ENCODE results near the gene LRRC19.

The LRRC19 gene, protein sequence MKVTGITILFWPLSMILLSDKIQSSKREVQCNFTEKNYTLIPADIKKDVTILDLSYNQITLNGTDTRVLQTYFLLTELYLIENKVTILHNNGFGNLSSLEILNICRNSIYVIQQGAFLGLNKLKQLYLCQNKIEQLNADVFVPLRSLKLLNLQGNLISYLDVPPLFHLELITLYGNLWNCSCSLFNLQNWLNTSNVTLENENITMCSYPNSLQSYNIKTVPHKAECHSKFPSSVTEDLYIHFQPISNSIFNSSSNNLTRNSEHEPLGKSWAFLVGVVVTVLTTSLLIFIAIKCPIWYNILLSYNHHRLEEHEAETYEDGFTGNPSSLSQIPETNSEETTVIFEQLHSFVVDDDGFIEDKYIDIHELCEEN
- total RNA-seq = 0 reads per million in 2 donors

DNA sequence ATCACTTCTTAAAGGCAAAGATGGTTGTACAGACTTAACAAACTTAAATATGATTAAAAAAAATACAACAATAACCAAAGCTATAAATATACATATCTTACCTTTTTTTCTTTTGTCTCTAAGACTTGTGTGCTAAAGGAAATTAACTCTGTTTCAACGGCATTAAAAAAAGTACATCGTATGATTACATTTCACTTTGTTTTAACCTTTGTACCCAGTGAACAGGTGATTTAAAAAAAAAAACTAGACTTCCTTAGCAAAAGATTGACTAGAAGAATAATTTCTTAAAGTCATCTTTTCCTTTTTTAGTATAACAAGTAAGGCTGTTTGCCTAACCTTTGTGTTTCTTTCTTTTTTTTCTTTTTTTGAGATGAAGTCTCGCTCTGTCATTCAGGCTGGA lies at the start of gene LRRC19:
Gene LRRC19 (minus strand): TSS at position 182 of the 400 bp plus-strand sequence. CDS start 5,978 bp downstream, outside the sequence.
- DNase-seq = no peak

DNA sequence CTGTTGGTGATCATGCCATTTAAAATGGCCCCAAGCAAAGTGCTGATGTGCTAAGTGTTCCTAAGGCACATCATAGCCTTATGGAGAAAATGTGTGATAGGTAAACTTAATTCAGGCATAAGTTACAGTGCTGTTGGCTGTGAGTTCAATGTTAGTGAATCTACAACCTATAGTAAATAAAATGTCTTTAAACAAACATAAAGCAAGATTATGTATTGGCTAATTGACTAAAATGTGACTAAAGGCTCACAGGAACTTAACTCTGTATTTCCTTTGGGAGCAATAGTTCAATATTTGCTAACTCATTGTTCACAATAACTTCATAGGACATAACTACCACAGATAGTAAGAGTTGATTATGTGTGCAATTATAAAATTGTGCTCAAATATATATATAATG lies 49.4 kb upstream of the LRRC19 start:
- no peak for DNase-seq

DNA sequence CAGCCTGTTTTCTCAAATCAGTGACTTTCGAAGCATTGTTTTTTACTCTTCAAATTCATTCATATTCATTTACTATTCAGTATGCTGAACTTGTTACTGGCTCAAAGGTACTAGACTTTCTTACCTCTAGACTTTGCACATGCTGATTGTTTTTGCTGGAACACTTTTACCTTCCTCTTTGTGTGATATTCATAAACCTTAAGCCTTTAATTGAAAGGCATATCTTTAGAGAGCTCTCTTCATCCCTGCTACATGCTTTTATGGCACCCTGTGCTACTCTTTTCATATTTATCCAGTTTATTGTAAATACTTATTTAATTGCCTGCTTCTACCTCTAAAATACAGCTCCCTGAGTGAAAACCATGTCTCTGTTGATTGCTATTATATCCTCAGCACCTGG lies 48.7 kb upstream of the LRRC19 start:
- DNase-seq = no peak

DNA sequence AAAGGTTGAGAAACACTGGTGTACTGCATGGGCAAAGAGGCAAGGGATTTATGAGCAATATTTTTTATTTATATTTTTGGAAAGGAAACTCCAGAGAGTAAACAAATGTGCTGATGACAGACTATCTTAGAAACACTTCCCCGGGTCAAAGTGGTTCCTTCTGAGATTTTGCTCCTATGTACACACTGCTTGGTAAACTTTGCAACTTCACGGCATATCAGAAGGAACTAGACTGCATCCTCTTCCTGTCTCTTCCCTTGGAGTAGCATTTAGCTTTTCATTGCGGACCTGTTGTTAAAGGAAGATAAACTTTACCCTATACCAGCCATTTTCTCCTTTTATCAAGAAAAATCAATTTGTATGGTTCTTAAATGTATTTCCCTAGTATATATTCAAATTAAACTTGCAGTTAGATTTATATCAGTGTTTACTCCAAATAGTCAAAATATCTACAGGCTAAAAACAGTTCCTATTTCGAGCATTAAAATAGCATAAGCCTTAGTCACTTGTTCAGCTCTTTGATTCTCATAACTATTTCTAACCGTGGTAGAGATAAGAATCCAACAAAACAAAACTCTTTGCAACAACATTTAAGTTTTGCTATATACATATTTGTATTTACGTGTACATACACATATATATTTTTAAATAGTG lies 48.0 kb upstream of the LRRC19 start:
- DNase-seq = no peak

DNA sequence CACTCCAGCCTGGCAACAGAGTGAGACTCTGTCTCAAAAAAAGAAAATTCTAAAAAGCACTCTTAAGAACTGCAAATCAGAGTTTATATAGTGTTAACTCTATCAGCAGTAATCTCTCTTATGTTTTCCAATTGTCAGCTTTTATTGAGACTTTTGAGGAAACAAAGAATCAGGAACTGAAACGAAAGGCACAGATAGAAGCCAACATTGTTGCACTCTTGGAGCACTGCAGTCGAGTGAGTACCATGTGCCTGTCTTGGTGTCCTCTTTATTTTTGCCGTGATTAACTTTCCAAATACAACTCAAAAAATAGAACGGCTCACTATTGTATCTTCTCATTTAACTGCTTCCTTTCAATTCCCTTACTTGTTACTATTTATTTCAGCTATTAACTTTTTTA lies 41.7 kb upstream of the LRRC19 start:
- no peak for DNase-seq

DNA sequence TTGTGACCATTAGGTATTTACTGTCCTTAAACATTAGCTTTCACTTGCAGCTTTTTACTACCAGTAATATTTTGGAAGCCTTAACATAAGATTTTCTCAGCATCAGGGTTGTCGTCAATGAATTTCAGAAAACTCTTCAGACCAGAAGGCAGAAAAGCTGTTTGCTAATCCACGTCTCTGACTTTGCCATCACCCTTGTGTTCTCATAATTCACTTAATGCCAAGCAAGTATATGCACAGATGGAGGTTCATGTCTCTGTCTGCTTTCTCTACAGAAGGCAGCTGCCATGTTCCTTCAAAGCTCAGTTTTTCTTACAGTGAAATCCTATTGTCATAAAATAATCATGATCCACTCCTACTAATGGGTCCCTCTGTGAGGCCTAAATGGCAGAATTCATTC lies 37.7 kb upstream of the LRRC19 start:
- DNase-seq = no peak

DNA sequence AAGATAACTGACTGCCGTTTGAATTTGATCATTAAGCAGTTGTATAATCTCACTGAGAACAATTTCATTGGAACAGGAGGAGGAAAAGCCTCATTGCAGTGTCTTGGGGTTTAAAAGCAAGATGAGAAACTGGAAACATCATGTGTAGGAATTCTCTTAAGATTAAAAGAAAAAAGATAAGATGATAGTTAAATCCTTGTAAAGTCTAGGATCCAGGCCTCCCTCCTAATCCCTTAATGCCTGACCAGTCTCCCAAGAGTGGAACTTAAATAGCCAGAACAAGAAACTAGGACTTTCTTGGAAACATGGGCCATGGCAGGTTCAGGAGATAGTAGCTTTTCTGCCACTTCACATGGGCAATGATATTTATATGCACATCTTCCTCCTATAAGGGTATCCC lies 37.0 kb upstream of the LRRC19 start:
- no peak for DNase-seq

DNA sequence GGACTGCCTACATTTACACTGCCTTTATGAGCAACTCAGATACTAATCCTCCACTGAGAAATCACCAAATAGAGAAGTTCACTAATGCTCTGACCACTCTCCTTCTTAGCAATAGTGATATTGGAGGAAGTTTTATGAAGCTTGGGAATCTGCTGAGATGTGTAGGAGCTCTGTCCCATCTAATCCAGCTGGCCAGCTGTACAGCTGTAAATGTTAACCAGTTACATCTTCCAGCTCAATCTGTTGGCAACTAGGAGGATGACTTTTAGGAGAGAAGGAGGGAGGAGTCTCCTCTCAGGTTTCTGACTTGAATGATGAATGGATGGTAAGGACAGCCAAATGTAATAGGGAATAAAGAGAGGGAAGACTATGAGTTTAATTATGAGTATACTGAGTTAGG lies 36.3 kb upstream of the LRRC19 start:
- no peak for DNase-seq

DNA sequence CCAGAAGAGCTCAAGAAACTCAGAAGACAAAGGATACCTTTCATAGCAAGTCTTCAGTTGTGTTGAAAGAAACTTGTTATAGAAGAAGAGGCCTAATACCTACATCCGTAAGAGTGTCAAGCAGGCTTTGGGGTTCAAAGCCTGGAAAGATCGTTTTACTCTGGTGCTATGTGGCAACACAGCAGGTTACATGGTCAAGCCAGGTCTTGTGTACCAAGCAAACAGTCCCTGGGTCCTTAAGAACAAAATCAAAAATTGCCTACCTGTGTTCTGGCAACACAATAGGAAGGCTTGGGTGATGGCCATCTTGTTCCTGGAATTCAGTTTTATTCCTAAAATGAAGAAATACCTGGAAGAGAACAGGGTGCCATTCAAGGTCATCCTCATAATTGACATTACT lies 32.0 kb upstream of the LRRC19 start:
- no peak for DNase-seq

DNA sequence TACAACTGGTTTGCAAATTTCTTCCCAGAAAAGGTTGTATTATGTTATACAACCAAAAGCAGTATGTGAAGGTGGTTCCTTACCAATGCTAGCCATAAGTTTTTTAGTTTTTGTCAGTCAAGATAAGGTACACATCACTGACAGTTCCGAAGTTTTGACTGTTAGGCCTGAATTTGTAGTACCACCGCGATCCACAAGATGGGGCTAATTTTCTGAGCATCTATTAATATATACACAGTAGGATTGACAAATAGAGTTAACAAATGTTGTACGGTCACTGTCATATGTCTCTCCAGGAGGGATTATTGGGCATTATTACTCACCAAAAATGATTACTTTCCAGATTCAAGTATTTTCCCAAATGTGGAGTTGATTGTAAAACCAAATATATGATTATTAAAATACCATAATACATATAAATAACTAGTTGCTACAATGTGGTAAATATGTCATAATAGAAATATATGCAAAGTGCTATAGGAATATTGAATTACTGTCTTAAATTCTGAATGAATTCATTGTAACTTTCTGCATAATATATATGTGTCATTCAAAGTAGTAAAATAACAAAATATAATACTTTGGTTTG lies 28.4 kb upstream of the LRRC19 start:
- DNase-seq = peak in 3 of 5 experiments; percentile 5 to 45 (median 28)

DNA sequence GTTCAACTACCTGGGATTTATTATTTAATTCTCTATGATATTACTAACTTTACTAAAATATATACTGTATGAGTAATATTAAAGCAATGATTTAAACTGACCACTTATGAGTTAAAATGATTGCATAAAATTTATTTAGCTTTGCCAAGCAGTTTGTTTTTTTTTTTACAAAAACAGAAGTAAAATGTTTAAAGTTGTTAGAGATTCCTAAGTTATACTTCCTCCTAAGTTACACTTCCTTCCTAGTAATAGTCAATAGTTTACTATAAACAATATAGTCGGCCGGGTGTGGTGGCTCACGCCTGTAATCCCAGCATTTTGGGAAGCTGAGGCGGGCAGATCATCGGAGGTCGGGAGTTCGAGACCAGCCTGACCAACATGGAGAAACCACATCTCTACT lies 23.7 kb upstream of the LRRC19 start:
- no peak for DNase-seq

DNA sequence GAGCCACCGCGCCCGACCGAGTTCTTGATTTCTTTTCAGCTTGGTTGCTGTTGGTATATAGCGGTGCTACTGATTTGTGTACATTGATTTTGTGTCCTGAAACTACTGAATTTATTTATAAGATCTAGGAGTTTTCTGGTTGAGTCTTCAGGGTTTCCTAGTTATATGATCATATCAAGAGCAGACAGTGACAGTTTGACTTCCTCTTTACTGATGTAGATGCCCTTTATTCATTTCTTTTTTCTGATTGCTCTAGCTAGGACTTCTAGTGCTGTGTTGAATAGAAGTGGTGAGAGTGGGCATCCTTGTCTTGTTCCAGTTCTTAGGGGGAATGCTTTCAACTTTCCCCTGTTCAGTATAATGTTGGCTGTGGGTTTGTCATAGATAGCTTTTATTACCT lies 17.4 kb upstream of the LRRC19 start:
- DNase-seq = peak in 1 of 5 experiments; percentile 39

DNA sequence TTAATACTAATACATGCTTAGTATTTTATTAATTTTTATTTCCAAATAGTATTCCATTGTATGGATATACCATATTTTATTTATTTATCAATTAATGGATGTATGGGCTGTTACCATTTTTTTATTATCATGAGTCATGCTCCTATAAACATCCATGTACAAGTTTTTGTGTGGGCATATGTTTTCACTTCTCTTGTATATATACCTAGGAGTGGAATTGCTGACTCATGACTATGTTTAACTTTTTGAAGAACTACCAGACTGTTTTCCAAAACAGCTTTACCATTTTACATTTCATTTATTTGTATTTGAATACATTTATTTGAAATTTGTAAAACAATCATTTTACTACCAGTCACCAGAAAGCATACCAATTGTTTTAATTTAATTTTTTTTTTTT lies 14.1 kb upstream of the LRRC19 start:
- DNase-seq = no peak

DNA sequence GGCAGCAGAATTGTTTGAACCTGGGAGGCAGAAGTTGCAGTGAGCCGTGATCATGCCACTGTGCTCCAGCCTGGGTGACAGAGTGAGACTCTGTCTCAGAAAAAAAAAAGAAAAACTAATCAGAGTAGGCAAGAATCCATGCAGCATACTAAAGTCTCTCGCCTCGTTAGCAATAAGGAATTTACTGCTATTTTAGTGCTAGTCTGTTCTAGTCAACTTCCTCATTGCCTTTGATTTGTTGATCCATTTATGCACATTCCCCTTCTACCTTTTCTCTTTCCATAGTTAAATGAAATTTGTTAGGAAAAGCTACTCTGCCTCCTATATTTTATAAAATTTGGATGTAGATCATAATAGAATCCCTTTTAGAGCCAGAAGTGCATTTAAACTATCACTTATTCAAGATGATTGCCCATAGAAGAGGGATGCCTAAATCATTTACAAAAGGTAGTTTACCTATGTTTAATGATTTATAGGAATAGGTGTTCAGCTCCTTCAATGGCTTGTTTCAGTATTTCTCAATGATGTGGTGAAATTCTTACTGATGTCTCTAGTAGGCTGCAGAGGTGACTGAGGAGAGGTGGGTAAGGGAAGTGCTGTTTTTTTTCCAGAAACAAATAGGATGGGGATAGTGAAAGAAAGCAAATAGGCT lies 1.9 kb downstream of the LRRC19 start:
- DNase-seq = no peak

DNA sequence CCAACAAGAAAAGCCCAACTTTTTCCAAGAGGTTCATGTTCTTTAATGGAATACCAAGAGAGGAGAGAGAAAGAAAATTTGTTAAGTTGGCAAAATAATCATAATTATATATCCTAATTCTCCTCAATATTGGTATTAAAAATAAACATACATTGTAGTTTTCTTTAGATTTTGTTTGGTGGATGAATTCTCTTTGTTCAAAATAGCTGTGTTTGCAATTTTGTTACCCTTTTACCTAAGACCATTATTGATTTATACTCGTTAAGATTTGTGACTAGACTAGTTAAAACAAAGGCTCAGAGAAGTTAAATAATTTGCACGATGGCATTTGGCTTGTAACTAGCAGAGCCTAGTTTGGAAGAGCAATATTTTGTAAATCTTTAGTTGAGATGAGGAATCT lies 9.7 kb downstream of the LRRC19 start:
- no peak for DNase-seq

DNA sequence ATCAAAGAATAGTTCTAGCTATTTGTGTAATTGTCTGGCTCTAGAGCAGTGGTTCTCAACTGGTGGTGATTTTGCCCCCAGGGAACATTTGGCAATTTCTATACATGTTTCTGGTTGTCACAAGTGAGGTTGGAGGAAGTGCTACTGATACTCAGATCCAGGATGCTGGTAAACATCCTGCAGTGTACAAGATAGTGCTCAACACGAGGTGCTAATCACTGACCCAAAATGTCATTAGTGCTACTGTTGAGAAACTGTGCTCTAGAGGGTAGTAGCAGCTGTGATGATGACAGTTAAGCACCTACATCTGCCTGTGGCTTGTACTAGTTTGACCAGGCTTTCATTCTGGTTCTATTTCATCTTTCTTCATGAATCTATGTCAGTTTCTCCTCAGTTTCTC lies 22.1 kb downstream of the LRRC19 start:
- DNase-seq = peak in 1 of 5 experiments; percentile 4

DNA sequence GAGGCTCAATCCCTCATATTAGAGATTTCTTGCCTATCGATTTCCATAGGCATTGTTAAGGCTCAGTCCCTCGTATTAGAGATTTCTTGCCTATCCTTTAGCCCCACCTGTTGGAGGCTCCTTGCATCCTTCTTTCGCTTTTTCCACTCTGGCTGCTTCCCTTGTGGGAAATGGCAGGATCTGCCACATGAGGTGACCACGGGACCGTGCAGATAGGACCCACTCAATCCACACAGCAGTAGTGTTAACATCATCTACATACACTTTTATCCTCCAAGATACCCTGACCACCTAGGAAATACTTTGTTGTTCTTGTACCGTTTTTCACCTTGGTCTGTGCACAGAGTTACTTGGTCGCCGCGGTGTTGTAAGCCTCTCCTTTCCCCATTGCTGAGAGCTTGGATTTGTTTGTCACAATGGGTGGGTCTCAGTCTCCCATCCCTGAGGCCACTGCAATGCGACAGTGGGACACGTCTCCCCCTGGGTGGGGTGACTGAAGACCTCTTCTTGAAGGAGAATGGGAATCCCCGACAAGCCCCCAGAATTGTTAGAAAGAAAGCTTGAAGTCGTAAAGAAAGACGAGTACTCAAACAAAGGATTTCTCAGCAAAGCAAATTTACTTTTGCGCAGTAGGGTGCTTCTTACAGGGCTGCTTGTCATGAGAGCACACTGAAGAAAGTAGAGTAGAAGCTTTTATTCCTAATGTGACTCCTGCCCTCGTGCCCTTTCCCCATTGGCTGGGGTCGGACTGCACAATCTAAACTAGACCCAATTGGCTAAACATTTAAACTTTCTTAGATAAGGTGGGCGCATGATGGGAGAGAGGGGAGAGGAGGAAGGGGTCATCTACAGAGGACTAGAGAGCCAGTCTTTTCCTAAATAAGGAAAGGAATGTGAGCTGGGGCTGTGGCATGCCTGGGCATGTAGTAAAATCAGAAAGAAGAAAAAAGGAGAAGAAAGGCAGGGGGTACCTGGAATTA lies 29.5 kb downstream of the LRRC19 start:
- DNase-seq = no peak

DNA sequence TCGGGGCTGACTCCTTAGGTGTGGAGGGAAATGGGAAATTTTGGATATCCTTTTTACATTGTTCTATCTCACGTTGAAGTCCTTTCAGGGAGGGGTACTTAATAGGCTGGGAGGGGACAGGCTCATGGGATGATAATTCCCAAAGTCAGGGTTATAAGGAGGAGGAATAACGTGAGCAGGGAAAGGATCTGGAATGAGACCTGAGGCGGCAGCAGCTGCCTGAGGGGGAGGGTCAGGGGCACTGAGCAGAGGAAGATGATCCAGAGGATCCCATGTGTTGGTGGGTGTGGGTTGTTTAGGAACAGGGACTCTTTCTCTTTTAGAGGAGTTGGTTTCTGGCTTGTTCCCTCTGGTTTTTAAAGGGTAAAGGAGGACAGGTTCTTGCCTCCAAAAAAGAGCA lies 30.5 kb downstream of the LRRC19 start:
- no peak for DNase-seq

DNA sequence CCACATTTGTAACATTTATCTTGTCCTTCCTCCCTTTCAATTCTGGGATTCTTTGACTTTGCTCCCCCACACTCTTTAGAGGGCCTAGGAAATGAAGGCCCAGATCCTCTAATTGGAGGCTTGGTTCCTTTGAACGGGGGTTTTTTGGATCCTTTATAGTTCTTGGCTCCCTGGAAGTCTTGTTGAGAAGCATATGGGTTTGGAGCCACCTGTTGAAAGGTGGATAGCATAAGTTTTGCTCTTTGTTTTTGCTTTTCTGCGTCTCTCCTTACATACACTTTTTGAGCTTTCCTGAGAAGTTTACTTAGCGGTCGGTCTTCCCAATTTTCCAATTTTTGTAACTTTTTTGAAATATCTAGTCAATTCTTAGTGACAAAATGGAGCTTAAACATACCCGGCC lies 31.5 kb downstream of the LRRC19 start:
- DNase-seq = no peak

DNA sequence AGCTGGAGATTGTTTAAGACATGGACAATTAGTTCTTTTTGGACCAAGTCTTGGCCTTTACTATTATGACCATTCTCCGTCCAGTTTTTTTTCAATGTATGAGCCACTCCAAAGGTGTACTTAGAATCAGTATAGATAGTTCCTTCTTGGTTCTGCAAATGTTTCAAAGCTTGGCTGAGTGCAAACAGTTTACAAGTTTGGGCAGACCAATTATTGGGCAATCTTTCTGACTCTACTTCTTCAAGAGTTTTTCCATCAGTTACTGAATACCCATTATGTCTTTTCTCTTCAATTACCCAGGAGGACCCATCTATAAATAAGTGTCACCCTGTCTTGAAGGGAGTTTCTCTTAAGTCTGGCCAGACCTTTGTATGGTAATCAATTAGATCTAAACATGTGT lies 33.8 kb downstream of the LRRC19 start:
- DNase-seq = no peak

DNA sequence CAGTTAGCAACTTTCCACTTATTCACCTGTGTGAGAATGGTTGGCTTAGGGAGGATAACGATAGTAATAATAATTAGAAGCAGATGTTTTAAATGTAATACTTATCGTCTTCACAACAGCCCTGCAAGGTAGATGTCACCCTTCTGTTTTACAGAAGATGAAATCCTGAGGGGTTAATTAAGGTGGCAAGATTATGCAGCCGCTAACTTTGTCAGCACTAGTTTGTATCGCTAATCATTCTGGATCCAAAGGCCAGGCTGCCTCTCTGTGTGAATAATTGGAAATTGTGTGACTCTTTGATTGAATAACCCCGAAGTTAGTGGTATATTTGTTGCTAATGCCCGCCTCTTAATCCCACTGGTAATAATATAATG lies 48.6 kb downstream of the LRRC19 start:
- no peak for DNase-seq
